Natural killer cell (primary cell): Measurements from ENCODE around the gene SPINK5. TPM values are rescaled to one million over a fixed set of nuclear protein-coding genes. Genes with fewer than 3 reads are reported as not detected.

Source experiments
- ATAC-seq, 3 donors: fragments of 150-1000 bp in 2 of 3; fragments of 200-7000 bp in 1 of 3; cut with Tn5 transposase; 1 replicate in 1 of 3; 2 replicates in 2 of 3; pipeline ENCODE4 v1.10.0; 2021; ENCODE audit warnings: mild to moderate bottlenecking in 2 of 3, moderate library complexity in 2 of 3
- DNase-seq, 2 donors: peaks; one replicate each; pipeline versions ENCODE4 v3.0.0 to v3.0.0-alpha.2; 2013 to 2021; ENCODE audit warnings: mixed read lengths in 1 of 2
- H3K27ac ChIP-seq: one replicate; pipeline ENCODE4 v1.5.1; 2013; ENCODE audit warnings: mild to moderate bottlenecking, low read length
- H3K27me3 ChIP-seq: one replicate; pipeline ENCODE4 v1.6.1; 2013; ENCODE audit warnings: low read length; ENCODE audit not compliant: control insufficient read depth, insufficient read depth
- H3K36me3 ChIP-seq: one replicate; pipeline ENCODE4 v1.6.1; 2013; ENCODE audit warnings: low read length; ENCODE audit not compliant: control insufficient read depth, insufficient read depth
- H3K4me1 ChIP-seq: one replicate; pipeline ENCODE4 v1.6.1; 2013; ENCODE audit warnings: low read length; ENCODE audit not compliant: control insufficient read depth, insufficient read depth
- H3K4me3 ChIP-seq: one replicate; pipeline ENCODE4 v1.5.1; 2013; ENCODE audit warnings: low read length
- H3K9me3 ChIP-seq: one replicate; pipeline ENCODE4 v1.6.1; 2013; ENCODE audit warnings: low read length; ENCODE audit not compliant: control insufficient read depth, insufficient read depth
- H3K27ac Mint-ChIP-seq, 2 donors: one replicate each; pipeline ENCODE4 v1.8.0; 2022; ENCODE audit warnings: mild to moderate bottlenecking in 2 of 2, mixed read lengths in 2 of 2, moderate library complexity in 1 of 2
- H3K27me3 Mint-ChIP-seq, 2 donors: one replicate each; pipeline ENCODE4 v1.8.0; 2022; ENCODE audit warnings: low read depth in 2 of 2, mixed read lengths in 2 of 2
- H3K36me3 Mint-ChIP-seq: one replicate; pipeline ENCODE4 v1.8.0; 2022; ENCODE audit warnings: mixed read lengths
- H3K4me1 Mint-ChIP-seq, 2 donors: one replicate each; pipeline ENCODE4 v1.8.0; 2022; ENCODE audit warnings: mixed read lengths in 2 of 2
- H3K4me3 Mint-ChIP-seq: one replicate; pipeline ENCODE4 v1.8.0; 2022; ENCODE audit warnings: mild to moderate bottlenecking, moderate library complexity, mixed read lengths
- H3K9me3 Mint-ChIP-seq, 2 donors: one replicate each; pipeline ENCODE4 v1.8.0; 2022; ENCODE audit warnings: mixed read lengths in 2 of 2
- CTCF ChIP-seq: fragments of 200-600 bp; IDR thresholded peaks from one replicate; pipeline ENCODE4 v1.8.0; 2022; ENCODE audit warnings: antibody characterized with exemption
- WGBS: methylation state at CpG from one replicate; pipeline ENCODE4 v1.1.7; 2013; ENCODE audit warnings: missing lambda C conversion rate; ENCODE audit not compliant: insufficient coverage; 5-methylcytosine and 5-hydroxymethylcytosine counted together
- intact Hi-C: fragments of 100-400 bp; cut with micrococcal nuclease; formaldehyde crosslinking; loops from one replicate; pipeline ENCODE4 v1.14.2; 2022
- total RNA-seq, 4 donors: library from RNA; stranded (reverse); fragments of 120-200 nt in 1 of 4; gene quantifications; one replicate each; pipeline versions ENCODE4 v1.2.3 to v1.2.4, GENCODE V29; 2013 to 2022

The SPINK5 gene
- total RNA-seq, 3 donors from 2014 or later (not counting 1 experiment from before 2014, with no cell fraction given): not detected

DNA sequence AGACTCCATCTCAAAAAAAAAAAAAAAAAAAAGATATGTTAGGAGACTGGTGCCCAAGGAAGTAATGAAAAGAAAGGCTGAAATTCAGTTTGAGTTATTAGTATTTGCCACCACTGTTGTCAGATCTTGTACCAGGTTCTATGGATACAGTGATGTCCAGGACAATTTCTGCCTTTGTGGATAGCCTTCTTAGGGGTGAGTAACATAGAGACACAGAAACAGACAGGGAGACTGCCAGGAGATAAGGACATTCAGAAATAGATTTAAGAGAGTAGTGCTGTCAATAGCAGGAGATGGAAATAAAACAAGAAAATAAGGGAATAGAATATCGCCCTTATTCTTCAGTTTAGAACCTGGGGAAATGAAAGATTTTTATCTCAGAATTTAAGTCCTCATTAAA, 98.3 kb downstream of the SPINK5 start:
- no peaks in the 10 kb centered on the region for H3K9me3 Mint-ChIP-seq
- no peak for DNase-seq
- H3K27ac Mint-ChIP-seq: no peak overlapping the region
- Histone ChIP-seq H3K27me3 (no peaks in the 10 kb centered on the region), H3K36me3 (no peaks in the 10 kb centered on the region), H3K4me1 (no peaks in the 10 kb centered on the region), H3K4me3 (no peak overlapping the region), H3K9me3 (no peaks in the 10 kb centered on the region), H3K27ac (no peak overlapping the region)
- no peaks in the 10 kb centered on the region for H3K36me3 Mint-ChIP-seq
- no peak overlapping the region for H3K4me3 Mint-ChIP-seq
- TF ChIP-seq CTCF: no peak
- ATAC-seq: no peak
- no peaks in the 10 kb centered on the region for H3K4me1 Mint-ChIP-seq
- intact Hi-C loops: no loop called here
- no peaks in the 10 kb centered on the region for H3K27me3 Mint-ChIP-seq
- WGBS: no CpG with 5 or more reads among the region's 1 CpG

DNA sequence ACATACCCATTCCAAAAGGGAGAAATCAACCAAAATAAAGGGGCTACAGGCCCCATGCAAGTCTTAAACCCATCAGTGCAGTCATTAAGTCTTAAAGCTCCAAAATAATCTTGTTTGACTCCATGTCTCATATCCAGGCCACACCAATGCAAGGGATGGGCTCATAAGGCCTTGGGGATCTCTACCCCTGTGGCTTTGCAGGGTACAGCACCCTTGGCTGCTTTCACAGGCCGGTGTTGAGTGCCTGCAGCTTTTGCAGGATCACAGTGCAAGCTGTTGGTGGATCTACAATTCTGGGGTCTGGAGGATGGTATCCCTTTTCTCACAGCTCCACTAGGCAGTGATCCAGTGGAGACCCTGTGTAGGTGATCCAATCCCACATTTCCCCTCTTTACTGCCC, 99.6 kb downstream of the SPINK5 start:
- Histone ChIP-seq H3K9me3 (no peaks in the 10 kb centered on the region), H3K27me3 (no peaks in the 10 kb centered on the region), H3K4me3 (no peak overlapping the region), H3K27ac (no peak overlapping the region), H3K36me3 (no peaks in the 10 kb centered on the region), H3K4me1 (no peaks in the 10 kb centered on the region)
- DNase-seq: no peak
- Mint-ChIP-seq H3K4me3 (no peak overlapping the region), H3K27ac (no peak overlapping the region), H3K27me3 (peaks cover 0 to 3% of the 10 kb centered on the region in 2 donors), H3K4me1 (no peaks in the 10 kb centered on the region), H3K9me3 (no peaks in the 10 kb centered on the region), H3K36me3 (no peaks in the 10 kb centered on the region)
- no peak for ATAC-seq
- WGBS: 92% methylated on average over 1 of the region's 1 CpG
- intact Hi-C loops: no loop called here
- no peak for TF ChIP-seq CTCF

- Mint-ChIP-seq H3K27ac (no peak overlapping the region), H3K9me3 (no peaks in the 10 kb centered on the region), H3K36me3 (no peaks in the 10 kb centered on the region), H3K4me3 (no peak overlapping the region), H3K27me3 (peaks cover 0 to 3% of the 10 kb centered on the region in 2 donors), H3K4me1 (no peaks in the 10 kb centered on the region)
- Histone ChIP-seq H3K4me3 (no peak overlapping the region), H3K27ac (no peak overlapping the region), H3K9me3 (no peaks in the 10 kb centered on the region), H3K27me3 (no peaks in the 10 kb centered on the region), H3K36me3 (no peaks in the 10 kb centered on the region), H3K4me1 (no peaks in the 10 kb centered on the region)
- no peak for TF ChIP-seq CTCF
- WGBS: no CpG with 5 or more reads among the region's 4 CpGs
- DNase-seq (no peak), ATAC-seq (no peak)
- intact Hi-C loops: no loop called here
Observed at GRCh38 chr5:148166550-148167283, 102.9 kb downstream of the SPINK5 start.

- no peak within 1 kb of the TSS for H3K4me3 Mint-ChIP-seq
- no peaks in the 10 kb centered on the region for H3K4me1 Mint-ChIP-seq
- no peaks in the 10 kb centered on the region for H3K27me3 ChIP-seq
- no peaks in the 10 kb centered on the region for H3K36me3 ChIP-seq
- no peak within 1 kb of the TSS for H3K27ac ChIP-seq
- no peak within 1 kb of the TSS for H3K27ac Mint-ChIP-seq
- intact Hi-C loops: no loop called here
- H3K9me3 ChIP-seq: no peaks in the 10 kb centered on the region
- H3K36me3 Mint-ChIP-seq: no peaks in the 10 kb centered on the region
- TF ChIP-seq CTCF: no peak
- 92% methylated on average over 1 of the region's 1 CpG for WGBS
- DNase-seq (no peak), ATAC-seq (no peak)
- peaks cover 0 to 8% of the 10 kb centered on the region in 2 donors for H3K27me3 Mint-ChIP-seq
- H3K9me3 Mint-ChIP-seq: no peaks in the 10 kb centered on the region
- no peak within 1 kb of the TSS for H3K4me3 ChIP-seq
- no peaks in the 10 kb centered on the region for H3K4me1 ChIP-seq
Observed at GRCh38 chr5:148168246-148168645, 104.5 kb downstream of the SPINK5 start, which contains the start of gene SPINK14. Gene SPINK14, plus strand, starts transcription at chr5:148168546. Its CDS starts 1,187 bp downstream, at chr5:148169733.
